Fibroblast of lung (primary cell): ENCODE data around the gene NSDHL.

ENCODE experiments used
- EZH2 ChIP-seq: IDR thresholded peaks from 2 replicates; pipeline ENCODE4 v1.5.1; 2012; ENCODE audit warnings: low read length, control low read depth, mild to moderate bottlenecking; ENCODE audit errors: missing control alignments
- TF ChIP-seq, protein P1 (sequence below), 2 donors: IDR thresholded peaks in 1 of 2; conservative IDR thresholded peaks in 1 of 2; 1 replicate in 1 of 2; 2 replicates in 1 of 2; pipeline ENCODE4 v1.5.1; 2011 to 2012; ENCODE audit warnings: low read length in 2 of 2, control low read depth in 1 of 2, inconsistent platforms in 1 of 2, low read depth in 1 of 2, mild to moderate bottlenecking in 1 of 2

- TF ChIP-seq, protein P1, sequence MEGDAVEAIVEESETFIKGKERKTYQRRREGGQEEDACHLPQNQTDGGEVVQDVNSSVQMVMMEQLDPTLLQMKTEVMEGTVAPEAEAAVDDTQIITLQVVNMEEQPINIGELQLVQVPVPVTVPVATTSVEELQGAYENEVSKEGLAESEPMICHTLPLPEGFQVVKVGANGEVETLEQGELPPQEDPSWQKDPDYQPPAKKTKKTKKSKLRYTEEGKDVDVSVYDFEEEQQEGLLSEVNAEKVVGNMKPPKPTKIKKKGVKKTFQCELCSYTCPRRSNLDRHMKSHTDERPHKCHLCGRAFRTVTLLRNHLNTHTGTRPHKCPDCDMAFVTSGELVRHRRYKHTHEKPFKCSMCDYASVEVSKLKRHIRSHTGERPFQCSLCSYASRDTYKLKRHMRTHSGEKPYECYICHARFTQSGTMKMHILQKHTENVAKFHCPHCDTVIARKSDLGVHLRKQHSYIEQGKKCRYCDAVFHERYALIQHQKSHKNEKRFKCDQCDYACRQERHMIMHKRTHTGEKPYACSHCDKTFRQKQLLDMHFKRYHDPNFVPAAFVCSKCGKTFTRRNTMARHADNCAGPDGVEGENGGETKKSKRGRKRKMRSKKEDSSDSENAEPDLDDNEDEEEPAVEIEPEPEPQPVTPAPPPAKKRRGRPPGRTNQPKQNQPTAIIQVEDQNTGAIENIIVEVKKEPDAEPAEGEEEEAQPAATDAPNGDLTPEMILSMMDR (conservative IDR thresholded peaks at IDR 0.05 in 1 of 2, IDR thresholded peaks at IDR 0.05 in 1 of 2; ENCODE audit: low read depth in 1 of 2, low read length in 2 of 2) = no peak
- TF ChIP-seq EZH2 = no peak
Observed at GRCh38 chrX:152886716-152887115, 55.9 kb downstream of the NSDHL start.
